Measurements from ENCODE around the gene ERC2.
A peak's percentile ranks its signal among the peaks of the same experiment; 100 is the strongest.

Gene ERC2

GRCh38 chr3:55746808-55747413 lies 721.4 kb downstream of the ERC2 start:
- DNase-seq (ENCODE audit: low spot score), result peak; percentile 8

- DNase-seq (ENCODE audit: low spot score), result no peak
These were observed 725.5 kb downstream of the ERC2 start for GRCh38 chr3:55742832-55743136.

GRCh38 chr3:55742022-55742831 lies 726.0 kb downstream of the ERC2 start:
- DNase-seq (ENCODE audit: low spot score), result no peak

GRCh38 chr3:55737186-55737585 lies 731.1 kb downstream of the ERC2 start:
- DNase-seq (ENCODE audit: low spot score), result no peak

- DNase-seq (ENCODE audit: low spot score), result no peak
These were observed 732.3 kb downstream of the ERC2 start for GRCh38 chr3:55735976-55736375.

- DNase-seq (ENCODE audit: low spot score), result no peak
These were observed 736.5 kb downstream of the ERC2 start for GRCh38 chr3:55731741-55732140.

GRCh38 chr3:55729546-55729945 lies 738.7 kb downstream of the ERC2 start:
- DNase-seq (ENCODE audit: low spot score), result no peak

GRCh38 chr3:55728461-55729100 lies 739.7 kb downstream of the ERC2 start:
- no peak for DNase-seq (ENCODE audit: low spot score)

- no peak for DNase-seq (ENCODE audit: low spot score)
These were observed 741.8 kb downstream of the ERC2 start for GRCh38 chr3:55726501-55726775.

GRCh38 chr3:55725681-55726500 lies 742.4 kb downstream of the ERC2 start:
- DNase-seq (ENCODE audit: low spot score), result no peak

- no peak for DNase-seq (ENCODE audit: low spot score)
These were observed 743.4 kb downstream of the ERC2 start for GRCh38 chr3:55724821-55725220.

- no peak for DNase-seq (ENCODE audit: low spot score)
These were observed 743.9 kb downstream of the ERC2 start for GRCh38 chr3:55724407-55724784.

- no peak for DNase-seq (ENCODE audit: low spot score)
These were observed 744.4 kb downstream of the ERC2 start for GRCh38 chr3:55723653-55724406.

GRCh38 chr3:55721716-55722484 lies 746.4 kb downstream of the ERC2 start:
- no peak for DNase-seq (ENCODE audit: low spot score)

- DNase-seq (ENCODE audit: low spot score), result peak; percentile 9
These were observed 747.7 kb downstream of the ERC2 start for GRCh38 chr3:55720614-55721013.

GRCh38 chr3:55719508-55719907 lies 748.8 kb downstream of the ERC2 start:
- no peak for DNase-seq (ENCODE audit: low spot score)

GRCh38 chr3:55719006-55719405 lies 749.3 kb downstream of the ERC2 start:
- DNase-seq (ENCODE audit: low spot score), result no peak

- DNase-seq (ENCODE audit: low spot score), result no peak
These were observed 749.7 kb downstream of the ERC2 start for GRCh38 chr3:55718521-55718921.

- DNase-seq (ENCODE audit: low spot score), result no peak
These were observed 750.2 kb downstream of the ERC2 start for GRCh38 chr3:55718074-55718473.

GRCh38 chr3:55717481-55717880 lies 750.8 kb downstream of the ERC2 start:
- no peak for DNase-seq (ENCODE audit: low spot score)

- no peak for DNase-seq (ENCODE audit: low spot score)
These were observed 751.5 kb downstream of the ERC2 start for GRCh38 chr3:55716611-55717225.
